OCI-LY1 (cell line): ENCODE measurements around the gene TNC.

Source experiments
- H2AFZ ChIP-seq: fragments of 200-600 bp; sonication (generic), shearing (Covaris generic); 2 replicates; pipeline ENCODE4 v1.6.0; 2014; ENCODE audit warnings: antibody characterized with exemption, mild to moderate bottlenecking, low read length
- H3F3A ChIP-seq: fragments of 200-600 bp; sonication (generic), shearing (Covaris generic); 2 replicates; pipeline ENCODE4 v1.6.0; 2014; ENCODE audit warnings: mild to moderate bottlenecking, antibody characterized with exemption, low read length, moderate library complexity; ENCODE audit not compliant: insufficient read depth
- H3K27ac ChIP-seq: fragments of 200-600 bp; sonication (generic); 2 replicates; pipeline ENCODE4 v1.5.1; 2014; ENCODE audit warnings: low read length, mixed run types, mild to moderate bottlenecking, low read depth; ENCODE audit not compliant: poor library complexity, severe bottlenecking
- H3K27me3 ChIP-seq: fragments of 200-600 bp; sonication (generic); 2 replicates; pipeline ENCODE4 v1.6.0; 2014; ENCODE audit warnings: antibody characterized with exemption, mild to moderate bottlenecking, low read length, moderate library complexity; ENCODE audit not compliant: insufficient read depth
- H3K36me3 ChIP-seq: fragments of 200-600 bp; sonication (generic); 2 replicates; pipeline ENCODE4 v1.6.1; 2014; ENCODE audit warnings: mild to moderate bottlenecking, antibody characterized with exemption, low read length, moderate library complexity, mixed read lengths; ENCODE audit not compliant: insufficient read depth
- H3K4me1 ChIP-seq: fragments of 200-600 bp; sonication (generic); 2 replicates; pipeline ENCODE4 v1.5.1; 2014; ENCODE audit warnings: mild to moderate bottlenecking, low read length, moderate library complexity; ENCODE audit not compliant: insufficient read depth, severe bottlenecking
- H3K4me2 ChIP-seq: fragments of 200-600 bp; sonication (generic), shearing (Covaris generic); 2 replicates; pipeline ENCODE4 v1.6.1; 2014; ENCODE audit warnings: low read length
- H3K4me3 ChIP-seq: fragments of 200-600 bp; sonication (generic); 2 replicates; pipeline ENCODE4 v1.5.1; 2014; ENCODE audit warnings: low read length, low read depth, mild to moderate bottlenecking, mixed read lengths; ENCODE audit not compliant: poor library complexity, severe bottlenecking
- H3K79me2 ChIP-seq: fragments of 200-600 bp; shearing (Covaris generic); 2 replicates; pipeline ENCODE4 v1.6.1; 2016; ENCODE audit warnings: mixed run types, low read length, mixed read lengths; ENCODE audit not compliant: insufficient read depth
- H3K9ac ChIP-seq: fragments of 200-600 bp; sonication (generic), shearing (Covaris generic); 2 replicates; pipeline ENCODE4 v1.6.1; 2014; ENCODE audit warnings: mild to moderate bottlenecking, low read length, mixed read lengths
- H3K9me2 ChIP-seq: fragments of 200-600 bp; sonication (generic), shearing (Covaris generic); 2 replicates; pipeline ENCODE4 v1.6.1; 2014; ENCODE audit warnings: low read depth, mild to moderate bottlenecking, low read length, mixed read lengths
- H3K9me3 ChIP-seq: fragments of 200-600 bp; shearing (Covaris generic); 2 replicates; pipeline ENCODE4 v1.6.1; 2014; ENCODE audit warnings: low read length, mixed read lengths
- H4K20me1 ChIP-seq: fragments of 200-600 bp; sonication (generic), shearing (Covaris generic); 2 replicates; pipeline ENCODE4 v1.6.0; 2016; ENCODE audit warnings: mild to moderate bottlenecking, low read length; ENCODE audit not compliant: insufficient read depth
- EZH2 ChIP-seq: fragments of 200-600 bp; sonication (generic), shearing (Covaris generic); IDR thresholded peaks from 2 replicates; pipeline ENCODE4 v1.8.0; 2017; ENCODE audit warnings: borderline replicate concordance, mixed run types, mild to moderate bottlenecking, antibody characterized with exemption, low read length, moderate library complexity, mixed read lengths
- TF ChIP-seq, protein P1 (sequence below): fragments of 200-600 bp; sonication (generic), shearing (Covaris generic); IDR thresholded peaks from 2 replicates; pipeline ENCODE4 v1.5.1; 2017; ENCODE audit warnings: mild to moderate bottlenecking, antibody characterized with exemption, low read length, moderate library complexity, mixed read lengths

The TNC gene

DNA sequence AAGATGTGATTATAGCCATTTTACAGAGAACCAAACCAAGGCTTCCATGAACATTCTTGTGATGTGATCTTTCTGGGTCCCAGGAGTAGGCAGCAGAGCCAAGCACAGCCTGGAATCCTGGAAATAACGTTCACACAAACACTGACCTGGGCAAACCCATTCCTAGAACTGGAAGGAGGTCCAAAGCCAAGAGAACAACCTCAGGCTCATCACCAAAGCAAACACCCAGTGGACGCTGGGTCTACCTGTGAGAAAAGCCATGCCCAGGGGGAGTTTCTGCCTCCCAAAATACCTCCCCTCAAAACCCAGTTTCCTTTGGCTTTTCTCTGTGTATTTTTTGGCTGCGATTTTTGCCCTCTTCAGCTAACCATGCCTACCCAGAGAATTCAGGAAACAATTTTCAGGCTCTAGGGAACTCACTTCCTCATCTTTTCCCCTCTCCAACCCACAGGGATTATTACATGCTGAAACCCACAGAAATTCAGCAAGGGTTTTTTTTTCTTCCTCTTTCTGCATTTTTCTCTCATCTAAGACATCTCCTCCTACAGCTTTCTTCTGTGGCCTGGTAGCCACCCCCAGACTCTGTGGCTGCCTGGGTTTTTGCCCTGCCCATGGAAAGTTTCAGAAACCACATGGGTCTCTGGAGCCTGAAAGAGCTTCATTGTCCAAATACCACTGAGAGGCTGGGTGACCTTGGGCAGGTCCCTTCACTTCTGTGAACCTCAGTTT is 75.0 kb downstream of the TNC start:
- Histone ChIP-seq H3K36me3 (no peaks in the 10 kb centered on the region), H3K4me3 (no peak overlapping the region), H3F3A (no peaks in the 10 kb centered on the region), H3K4me1 (peaks cover 4% of the 10 kb centered on the region), H3K27ac (no peak overlapping the region), H2AFZ (no peak overlapping the region), H4K20me1 (no peaks in the 10 kb centered on the region), H3K9me2 (no peaks in the 10 kb centered on the region), H3K4me2 (no peak overlapping the region), H3K9me3 (no peaks in the 10 kb centered on the region), H3K27me3 (no peaks in the 10 kb centered on the region; the same call in 1 of the 2 replicates), H3K9ac (no peak overlapping the region), H3K79me2 (no peaks in the 10 kb centered on the region)
- TF ChIP-seq, protein P1, sequence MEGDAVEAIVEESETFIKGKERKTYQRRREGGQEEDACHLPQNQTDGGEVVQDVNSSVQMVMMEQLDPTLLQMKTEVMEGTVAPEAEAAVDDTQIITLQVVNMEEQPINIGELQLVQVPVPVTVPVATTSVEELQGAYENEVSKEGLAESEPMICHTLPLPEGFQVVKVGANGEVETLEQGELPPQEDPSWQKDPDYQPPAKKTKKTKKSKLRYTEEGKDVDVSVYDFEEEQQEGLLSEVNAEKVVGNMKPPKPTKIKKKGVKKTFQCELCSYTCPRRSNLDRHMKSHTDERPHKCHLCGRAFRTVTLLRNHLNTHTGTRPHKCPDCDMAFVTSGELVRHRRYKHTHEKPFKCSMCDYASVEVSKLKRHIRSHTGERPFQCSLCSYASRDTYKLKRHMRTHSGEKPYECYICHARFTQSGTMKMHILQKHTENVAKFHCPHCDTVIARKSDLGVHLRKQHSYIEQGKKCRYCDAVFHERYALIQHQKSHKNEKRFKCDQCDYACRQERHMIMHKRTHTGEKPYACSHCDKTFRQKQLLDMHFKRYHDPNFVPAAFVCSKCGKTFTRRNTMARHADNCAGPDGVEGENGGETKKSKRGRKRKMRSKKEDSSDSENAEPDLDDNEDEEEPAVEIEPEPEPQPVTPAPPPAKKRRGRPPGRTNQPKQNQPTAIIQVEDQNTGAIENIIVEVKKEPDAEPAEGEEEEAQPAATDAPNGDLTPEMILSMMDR: no peak
- TF ChIP-seq EZH2: no peak

DNA sequence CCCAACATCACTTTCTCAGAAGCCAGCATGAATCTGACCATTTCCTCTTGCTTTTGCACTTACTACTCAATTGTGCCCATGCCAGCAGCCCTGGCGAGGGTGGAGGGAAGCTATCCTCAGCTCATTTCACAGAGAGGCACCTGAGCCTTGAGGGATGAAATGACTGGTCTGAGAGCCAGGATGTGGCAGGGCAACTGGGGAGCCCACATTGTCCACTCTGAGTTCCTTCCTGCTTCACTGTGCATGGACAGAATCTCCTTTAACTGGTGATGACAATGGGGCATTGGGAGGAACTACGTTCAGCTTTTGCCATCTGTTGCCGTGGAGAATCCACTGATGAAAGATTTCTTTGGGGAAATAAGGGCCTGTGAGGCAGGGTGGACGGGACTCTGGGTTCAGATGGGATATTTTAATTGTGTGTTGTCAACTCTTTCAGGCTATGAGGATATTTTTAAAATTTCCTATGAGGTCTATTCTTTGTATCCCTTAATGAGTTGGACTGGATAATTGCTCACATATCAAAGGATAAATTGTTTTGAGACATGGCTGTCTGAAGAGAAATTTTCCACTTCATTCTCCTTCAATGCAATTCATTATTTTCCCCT is 78.3 kb downstream of the TNC start:
- Histone ChIP-seq H4K20me1 (no peaks in the 10 kb centered on the region), H3K9me3 (no peaks in the 10 kb centered on the region), H3K4me2 (no peak overlapping the region), H3K4me1 (peaks cover 4% of the 10 kb centered on the region), H3K79me2 (no peaks in the 10 kb centered on the region), H3K9me2 (no peaks in the 10 kb centered on the region), H3K36me3 (no peaks in the 10 kb centered on the region), H3K4me3 (no peak overlapping the region), H2AFZ (no peak overlapping the region), H3K27me3 (no peaks in the 10 kb centered on the region), H3K9ac (no peak overlapping the region), H3F3A (no peaks in the 10 kb centered on the region), H3K27ac (no peak overlapping the region)
- TF ChIP-seq, protein P1: no peak

DNA sequence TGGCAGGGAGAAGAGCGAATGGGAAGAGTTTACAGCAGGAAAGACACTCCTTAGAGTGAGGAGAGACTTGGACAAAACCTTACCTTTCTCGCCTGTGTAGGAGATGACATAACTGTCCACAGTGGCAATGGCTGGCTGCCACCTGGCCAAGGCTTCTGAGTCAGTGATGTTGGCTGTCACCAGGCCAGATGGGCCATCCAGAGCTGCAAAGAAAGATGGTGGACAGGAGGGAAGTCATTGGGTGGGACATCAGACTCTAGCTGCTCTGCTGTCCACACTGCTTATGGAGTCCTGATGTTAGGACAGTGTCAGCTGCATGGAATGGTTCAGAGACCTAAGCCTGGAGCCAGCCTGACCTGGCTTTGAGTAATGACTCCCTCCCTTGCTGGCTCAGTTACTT is 79.8 kb downstream of the TNC start:
- Histone ChIP-seq H3K27me3 (no peaks in the 10 kb centered on the region), H3K4me2 (no peak overlapping the region), H2AFZ (no peak overlapping the region), H3K79me2 (no peaks in the 10 kb centered on the region), H3K9me3 (no peaks in the 10 kb centered on the region), H3K27ac (no peak overlapping the region), H3K4me3 (no peak overlapping the region), H3F3A (no peaks in the 10 kb centered on the region), H3K9ac (no peak overlapping the region), H3K36me3 (no peaks in the 10 kb centered on the region), H4K20me1 (no peaks in the 10 kb centered on the region), H3K4me1 (peaks cover 4% of the 10 kb centered on the region), H3K9me2 (no peaks in the 10 kb centered on the region)
- TF ChIP-seq, protein P1: no peak
- no peak for TF ChIP-seq EZH2
